Peyer's patch (tissue), 4 donors: ENCODE measurements around the gene SGCA. TPM values are rescaled to one million over a fixed set of nuclear protein-coding genes. Genes with fewer than 3 reads are reported as not detected.

Experiments used
- DNase-seq, 3 donors: peaks; one replicate each; pipeline ENCODE4 v3.0.0-alpha.2; 2017 to 2019
- H3K27ac ChIP-seq, 4 donors: fragments of 200-600 bp; sonication (generic); one replicate each; pipeline ENCODE4 v1.5.1; 2016 to 2019
- H3K27me3 ChIP-seq, 2 donors: fragments of 200-600 bp; sonication (generic); one replicate each; pipeline ENCODE4 v1.5.1; 2019
- H3K36me3 ChIP-seq, 3 donors: fragments of 200-600 bp; sonication (generic); one replicate each; pipeline ENCODE4 v1.5.1; 2016 to 2019
- H3K4me1 ChIP-seq, 4 donors: fragments of 200-600 bp; sonication (generic); one replicate each; pipeline ENCODE4 v1.5.1; 2016 to 2019
- H3K4me3 ChIP-seq, 4 donors: fragments of 200-600 bp; sonication (generic); 1 replicate in 3 of 4; 2 replicates in 1 of 4; pipeline ENCODE4 v1.5.1; 2016 to 2019; ENCODE audit warnings: mild to moderate bottlenecking in 1 of 4
- H3K9me3 ChIP-seq, 4 donors: fragments of 200-600 bp; sonication (generic); one replicate each; pipeline ENCODE4 v1.5.1; 2016 to 2019; ENCODE audit warnings: mild to moderate bottlenecking in 1 of 4
- CTCF ChIP-seq, 6 experiments: fragments of 450-650 bp in 4 of 6; fragments of 200-600 bp in 2 of 6; sonication (generic) in 1 of 6; IDR thresholded peaks; one replicate each; pipeline ENCODE4 v1.5.1; 2017 to 2019; ENCODE audit warnings: antibody characterized with exemption in 6 of 6, mild to moderate bottlenecking in 3 of 6, moderate library complexity in 1 of 6
- POLR2A ChIP-seq, 2 donors: fragments of 450-650 bp; IDR thresholded peaks; one replicate each; pipeline ENCODE4 v1.5.1; 2017; ENCODE audit warnings: antibody characterized with exemption in 2 of 2, mild to moderate bottlenecking in 2 of 2, moderate library complexity in 2 of 2
- total RNA-seq, 4 donors: library from RNA; depleted of rRNA; stranded (reverse); fragments of >200 nt; gene quantifications; one replicate each; pipeline ENCODE4 v1.1.0, GENCODE V29; 2016

SGCA gene
- total RNA-seq, 4 donors from 2014 or later: 2.9 to 3.5 (median 3.5) TPM; not detected in 1

GRCh38 chr17:50210240-50211225 lies 44.7 kb downstream of the SGCA start:
- no peak overlapping the region for H3K4me3 ChIP-seq

DNA sequence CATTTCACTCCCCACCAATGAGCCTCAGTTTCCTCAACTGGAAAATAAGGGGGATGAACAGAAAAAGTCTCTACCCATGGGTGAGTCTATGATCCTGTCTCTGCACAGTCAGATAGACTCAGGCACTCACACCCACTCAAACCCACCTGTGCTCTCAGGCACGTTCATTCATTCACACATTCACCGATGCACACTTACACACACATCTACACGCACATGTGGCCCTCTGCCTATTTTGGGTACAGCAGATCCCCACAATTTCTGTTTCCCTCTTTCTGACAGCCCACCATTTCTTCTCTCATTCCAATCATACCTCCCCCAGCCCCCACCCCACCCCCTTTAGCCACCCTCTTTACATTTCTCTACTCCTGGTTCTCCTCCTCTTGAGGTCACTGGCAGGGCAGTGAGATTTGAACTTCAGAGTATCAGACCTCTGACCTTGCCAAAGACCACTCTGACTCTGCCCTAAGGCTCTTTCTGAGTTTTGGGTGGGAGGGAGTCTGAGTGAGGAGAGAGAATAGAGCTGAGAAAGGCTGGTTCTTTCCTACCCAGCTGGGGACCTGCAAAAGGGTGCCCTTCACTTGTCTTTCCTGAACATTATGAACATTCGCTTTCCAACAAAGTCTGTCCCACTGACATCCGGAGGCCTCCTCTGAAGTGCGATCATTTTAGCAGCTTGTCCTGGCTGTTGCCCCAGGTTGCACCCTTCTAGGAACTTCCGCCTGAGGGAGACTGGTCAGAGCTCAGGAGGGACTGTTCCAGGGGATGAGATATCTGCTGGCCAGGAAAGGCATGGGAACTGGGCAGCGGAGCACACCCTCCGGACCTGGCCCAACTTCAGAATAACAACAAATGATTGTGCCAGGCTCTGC lies 45.7 kb downstream of the SGCA start:
- Histone ChIP-seq H3K27me3 (no peaks in the 10 kb centered on the region), H3K4me1 (peaks cover 0 to 35% (median 0%) of the 10 kb centered on the region in 4 donors), H3K4me3 (no peak overlapping the region), H3K9me3 (no peaks in the 10 kb centered on the region), H3K36me3 (no peaks in the 10 kb centered on the region), H3K27ac (peak overlapping the region; percentile 55 to 90 (median 80))
- DNase-seq: peak in 1 of 3 donors; percentile 29
- TF ChIP-seq POLR2A (IDR thresholded peaks at IDR 0.05): no peak
- TF ChIP-seq CTCF (IDR thresholded peaks at IDR 0.05): no peak

More at GRCh38 chr17:50210240-50211225, 44.7 kb downstream of the SGCA start:
- TF ChIP-seq CTCF (IDR thresholded peaks at IDR 0.05): no peak
- TF ChIP-seq POLR2A (IDR thresholded peaks at IDR 0.05): no peak
- Histone ChIP-seq H3K27me3 (no peaks in the 10 kb centered on the region), H3K4me1 (peaks cover 0 to 35% (median 0%) of the 10 kb centered on the region in 4 donors), H3K9me3 (no peaks in the 10 kb centered on the region), H3K27ac (peak overlapping the region; percentile 60 to 90 (median 80)), H3K36me3 (no peaks in the 10 kb centered on the region)
- peak in 2 of 3 donors; percentile 53 to 73 for DNase-seq

DNA sequence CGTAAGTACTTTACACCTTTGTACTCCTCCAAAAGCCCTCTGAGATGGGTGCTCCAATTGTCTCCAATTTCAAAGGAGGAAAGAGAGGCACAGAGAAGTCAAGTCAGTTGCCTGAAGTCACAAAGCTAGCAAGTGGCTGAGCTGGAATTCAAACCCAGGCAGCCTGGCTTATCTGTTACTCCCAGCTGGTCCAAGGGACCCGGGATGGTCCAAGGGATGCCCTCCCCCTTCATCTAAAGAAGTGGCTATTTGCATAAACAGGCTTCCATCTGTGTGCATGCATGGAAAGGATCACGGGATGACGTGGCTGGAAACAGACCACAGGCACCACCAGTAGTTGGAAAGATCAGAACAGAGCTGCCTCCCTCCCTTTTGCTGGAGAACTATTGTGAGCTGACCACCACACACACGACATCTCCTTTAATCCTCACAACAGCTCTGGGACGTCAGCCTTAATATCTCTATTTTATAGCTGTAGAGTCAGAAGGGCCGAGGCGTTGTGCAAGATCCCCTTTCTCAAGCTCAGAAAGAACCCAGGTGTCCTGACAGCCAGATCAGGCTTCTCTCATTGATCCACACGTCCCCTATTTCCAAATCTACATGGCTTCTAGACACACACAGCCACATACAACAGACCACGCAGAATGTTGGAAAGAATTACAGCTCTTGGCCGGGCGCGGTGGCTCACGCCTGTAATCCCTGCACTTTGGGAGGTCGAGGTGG lies 46.5 kb downstream of the SGCA start:
- Histone ChIP-seq H3K27me3 (no peaks in the 10 kb centered on the region), H3K27ac (peak overlapping the region in 2 of 4 donors; percentile 81 to 90), H3K9me3 (no peaks in the 10 kb centered on the region), H3K4me1 (peaks cover 0 to 29% (median 0%) of the 10 kb centered on the region in 4 donors), H3K4me3 (no peak overlapping the region), H3K36me3 (no peaks in the 10 kb centered on the region)
- DNase-seq: peak in 1 of 3 donors; percentile 40
- TF ChIP-seq CTCF (IDR thresholded peaks at IDR 0.05): no peak

GRCh38 chr17:50213026-50214022 lies 47.5 kb downstream of the SGCA start:
- H3K36me3 ChIP-seq: no peaks in the 10 kb centered on the region
- peaks cover 0 to 25% (median 0%) of the 10 kb centered on the region in 4 donors for H3K4me1 ChIP-seq
- H3K27ac ChIP-seq: no peak overlapping the region
- peak in 2 of 3 donors; percentile 35 to 59 for DNase-seq
- no peaks in the 10 kb centered on the region for H3K9me3 ChIP-seq
- TF ChIP-seq POLR2A (IDR thresholded peaks at IDR 0.05): no peak
- TF ChIP-seq CTCF (IDR thresholded peaks at IDR 0.05): no peak
- H3K27me3 ChIP-seq: no peaks in the 10 kb centered on the region
- H3K4me3 ChIP-seq: no peak overlapping the region
